CD4-positive, alpha-beta T cell treated with Interleukin-17A for 4 hours (primary cell): ENCODE measurements around the gene FZD8.
"Not testable (repeated sequence)": the region's sequence is repeated elsewhere in the genome, so short reads cannot be mapped to it uniquely, and the experiment has no call there.

Experiments
- DNase-seq: peaks from one replicate; pipeline ENCODE4 v3.0.0-alpha.2; 2020; ENCODE audit warnings: mixed read lengths

FZD8 gene

GRCh38 chr10:35642035-35642792 lies at the start of gene FZD8:
Gene FZD8, minus strand, starts transcription at chr10:35642296. Its CDS starts 867 bp downstream, at chr10:35641429.
- peak; percentile 78 for DNase-seq

GRCh38 chr10:35691522-35692236 lies 49.6 kb upstream of the FZD8 start:
- DNase-seq, result no peak

- no peak for DNase-seq
These were observed 48.4 kb upstream of the FZD8 start for GRCh38 chr10:35690534-35690933.

GRCh38 chr10:35685858-35686257 lies 43.8 kb upstream of the FZD8 start:
- DNase-seq, result not testable (repeated sequence)

GRCh38 chr10:35685402-35685801 lies 43.3 kb upstream of the FZD8 start:
- DNase-seq, result no peak

GRCh38 chr10:35684586-35684985 lies 42.5 kb upstream of the FZD8 start:
- no peak for DNase-seq

- no peak for DNase-seq
These were observed 33.8 kb upstream of the FZD8 start for GRCh38 chr10:35675846-35676245.

- DNase-seq, result no peak
These were observed 32.7 kb upstream of the FZD8 start for GRCh38 chr10:35674843-35675242.

GRCh38 chr10:35668865-35669650 lies 27.0 kb upstream of the FZD8 start:
- DNase-seq, result no peak

- no peak for DNase-seq
These were observed 25.9 kb upstream of the FZD8 start for GRCh38 chr10:35667971-35668370.

- no peak for DNase-seq
These were observed 25.3 kb upstream of the FZD8 start for GRCh38 chr10:35667270-35667889.

- DNase-seq, result no peak
These were observed 19.1 kb upstream of the FZD8 start for GRCh38 chr10:35661236-35661635.

GRCh38 chr10:35659456-35659855 lies 17.4 kb upstream of the FZD8 start:
- DNase-seq, result no peak

- DNase-seq, result no peak
These were observed 15.5 kb upstream of the FZD8 start for GRCh38 chr10:35657621-35658020.

GRCh38 chr10:35652824-35653223 lies 10.7 kb upstream of the FZD8 start:
- no peak for DNase-seq

GRCh38 chr10:35650894-35651293 lies 8.8 kb upstream of the FZD8 start:
- DNase-seq, result no peak

GRCh38 chr10:35644050-35644950 lies 2.2 kb upstream of the FZD8 start:
- DNase-seq, result peak; percentile 10

GRCh38 chr10:35643151-35644049 lies 1.3 kb upstream of the FZD8 start:
- peak; percentile 36 for DNase-seq

- DNase-seq, result no peak
These were observed 658 bp upstream of the FZD8 start for GRCh38 chr10:35642793-35643114.

- DNase-seq, result no peak
These were observed 441 bp downstream of the FZD8 start for GRCh38 chr10:35641676-35642034.
